ENCODE measurements around the gene OR51T1.

OR51T1 gene

DNA sequence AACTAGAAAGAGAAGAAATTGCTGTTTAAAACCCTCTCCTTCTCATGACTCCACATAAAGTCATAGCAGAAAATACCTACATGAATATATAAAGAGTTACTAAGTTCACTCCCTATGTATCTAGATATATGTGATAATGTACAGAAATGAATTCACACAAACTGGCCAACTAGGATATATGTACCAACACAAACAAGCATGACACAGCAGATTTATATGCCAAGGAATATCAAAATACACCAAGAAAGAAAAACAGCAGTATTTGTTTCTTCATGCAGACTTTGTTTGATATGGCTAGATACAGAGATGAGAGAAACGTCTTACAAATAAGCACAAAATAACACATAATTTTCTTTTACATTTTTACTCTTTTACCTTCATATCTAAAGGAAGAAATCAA, 40.6 kb downstream of the OR51T1 start:
- no peaks in the 10 kb centered on the region for H3K9me3 ChIP-seq (ENCODE audit: insufficient read depth, low read length)

GRCh38 chr11:4924239-4924638, 42.5 kb downstream of the OR51T1 start, which contains the start of gene OR51G1:
TSS of gene OR51G1 (minus strand) at chr11:4924339. CDS start at chr11:4924339, 0 bp downstream.
- H3K36me3 ChIP-seq (replicated peaks; ENCODE audit: low read depth, low read length) = no peaks in the 10 kb centered on the region
- H3K27me3 ChIP-seq (ENCODE audit: low read depth, low read length) = no peaks in the 10 kb centered on the region
- no peak within 1 kb of the TSS for H3K27ac ChIP-seq (ENCODE audit: low read length)
- H3K79me2 ChIP-seq (ENCODE audit: low read length) = no peaks in the 10 kb centered on the region
- no peaks in the 10 kb centered on the region for H4K20me1 ChIP-seq (ENCODE audit: insufficient read depth, low read length)
- H3K4me3 ChIP-seq (ENCODE audit: low read length) = no peak within 1 kb of the TSS
- H3K4me1 ChIP-seq (ENCODE audit: low read length) = no peaks in the 10 kb centered on the region
- H3K9me3 ChIP-seq (ENCODE audit: insufficient read depth, low read length) = no peaks in the 10 kb centered on the region
- no peak within 1 kb of the TSS for H3K4me2 ChIP-seq (ENCODE audit: low read length)
- H2AFZ ChIP-seq (ENCODE audit: low read depth, low read length) = no peak within 1 kb of the TSS
- no peak for TF ChIP-seq EZH2phosphoT487 (IDR thresholded peaks at IDR 0.05; ENCODE audit: low read depth)
- TF ChIP-seq, protein P1, sequence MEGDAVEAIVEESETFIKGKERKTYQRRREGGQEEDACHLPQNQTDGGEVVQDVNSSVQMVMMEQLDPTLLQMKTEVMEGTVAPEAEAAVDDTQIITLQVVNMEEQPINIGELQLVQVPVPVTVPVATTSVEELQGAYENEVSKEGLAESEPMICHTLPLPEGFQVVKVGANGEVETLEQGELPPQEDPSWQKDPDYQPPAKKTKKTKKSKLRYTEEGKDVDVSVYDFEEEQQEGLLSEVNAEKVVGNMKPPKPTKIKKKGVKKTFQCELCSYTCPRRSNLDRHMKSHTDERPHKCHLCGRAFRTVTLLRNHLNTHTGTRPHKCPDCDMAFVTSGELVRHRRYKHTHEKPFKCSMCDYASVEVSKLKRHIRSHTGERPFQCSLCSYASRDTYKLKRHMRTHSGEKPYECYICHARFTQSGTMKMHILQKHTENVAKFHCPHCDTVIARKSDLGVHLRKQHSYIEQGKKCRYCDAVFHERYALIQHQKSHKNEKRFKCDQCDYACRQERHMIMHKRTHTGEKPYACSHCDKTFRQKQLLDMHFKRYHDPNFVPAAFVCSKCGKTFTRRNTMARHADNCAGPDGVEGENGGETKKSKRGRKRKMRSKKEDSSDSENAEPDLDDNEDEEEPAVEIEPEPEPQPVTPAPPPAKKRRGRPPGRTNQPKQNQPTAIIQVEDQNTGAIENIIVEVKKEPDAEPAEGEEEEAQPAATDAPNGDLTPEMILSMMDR (IDR thresholded peaks at IDR 0.05; ENCODE audit: low read depth, low read length) = no peak
- H3K9ac ChIP-seq (ENCODE audit: low read length) = no peak within 1 kb of the TSS

More for the DNA sequence above, 40.6 kb downstream of the OR51T1 start:
- no peaks in the 10 kb centered on the region for H3K36me3 ChIP-seq (replicated peaks; ENCODE audit: low read depth, low read length)
- no peak overlapping the region for H2AFZ ChIP-seq (ENCODE audit: low read depth, low read length)
- no peak for TF ChIP-seq EZH2phosphoT487 (IDR thresholded peaks at IDR 0.05; ENCODE audit: low read depth)
- TF ChIP-seq, protein P1 (IDR thresholded peaks at IDR 0.05; ENCODE audit: low read depth, low read length) = no peak
- no peaks in the 10 kb centered on the region for H3K27me3 ChIP-seq (ENCODE audit: low read depth, low read length)
- no peaks in the 10 kb centered on the region for H3K4me1 ChIP-seq (ENCODE audit: low read length)
- H3K4me3 ChIP-seq (ENCODE audit: low read length) = no peak overlapping the region
- H3K9ac ChIP-seq (ENCODE audit: low read length) = no peak overlapping the region
- no peaks in the 10 kb centered on the region for H4K20me1 ChIP-seq (ENCODE audit: insufficient read depth, low read length)
- H3K79me2 ChIP-seq (ENCODE audit: low read length) = no peaks in the 10 kb centered on the region
- H3K4me2 ChIP-seq (ENCODE audit: low read length) = no peak overlapping the region
- H3K27ac ChIP-seq (ENCODE audit: low read length) = no peak overlapping the region

DNA sequence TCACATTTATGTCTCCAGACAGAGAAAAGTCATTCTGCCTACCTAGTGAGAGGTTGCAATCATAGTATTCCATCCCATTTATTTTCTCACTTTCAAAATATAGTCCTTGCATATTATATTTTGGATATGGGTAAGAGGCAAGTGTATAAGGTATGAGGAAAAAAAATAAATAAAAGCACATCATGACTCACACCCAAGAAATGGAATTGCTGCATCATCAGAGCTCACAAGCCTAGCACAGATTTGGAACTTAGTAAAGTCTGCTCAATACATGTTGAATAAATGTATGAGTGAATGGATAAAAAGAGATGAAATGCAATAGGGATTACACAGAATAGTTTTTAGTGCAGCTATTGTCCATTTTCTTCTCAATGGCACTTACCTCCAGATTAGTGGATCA, 44.9 kb downstream of the OR51T1 start:
- H4K20me1 ChIP-seq (ENCODE audit: insufficient read depth, low read length) = no peaks in the 10 kb centered on the region
- no peak overlapping the region for H3K27ac ChIP-seq (ENCODE audit: low read length)
- no peak overlapping the region for H3K4me3 ChIP-seq (ENCODE audit: low read length)
- H3K36me3 ChIP-seq (replicated peaks; ENCODE audit: low read depth, low read length) = no peaks in the 10 kb centered on the region
- no peak overlapping the region for H3K4me2 ChIP-seq (ENCODE audit: low read length)
- H3K79me2 ChIP-seq (ENCODE audit: low read length) = no peaks in the 10 kb centered on the region
- no peaks in the 10 kb centered on the region for H3K9me3 ChIP-seq (ENCODE audit: insufficient read depth, low read length)
- H3K9ac ChIP-seq (ENCODE audit: low read length) = no peak overlapping the region
- no peak overlapping the region for H2AFZ ChIP-seq (ENCODE audit: low read depth, low read length)
- no peaks in the 10 kb centered on the region for H3K4me1 ChIP-seq (ENCODE audit: low read length)
- no peak for TF ChIP-seq EZH2phosphoT487 (IDR thresholded peaks at IDR 0.05; ENCODE audit: low read depth)
- TF ChIP-seq, protein P1 (IDR thresholded peaks at IDR 0.05; ENCODE audit: low read depth, low read length) = no peak
- H3K27me3 ChIP-seq (ENCODE audit: low read depth, low read length) = no peaks in the 10 kb centered on the region
